GM12878 (cell line): Measurements from ENCODE around the gene LSM2. TPM values are rescaled to one million over a fixed set of nuclear protein-coding genes. Genes with fewer than 3 reads are reported as not detected.

ENCODE experiments used
- ATF7 ChIP-seq: fragments of 450-650 bp; IDR thresholded peaks from 2 replicates; pipeline ENCODE4 v1.6.1; 2016; ENCODE audit warnings: low read depth, mild to moderate bottlenecking
- CHD4 ChIP-seq: fragments of 200-600 bp; sonication (generic); IDR thresholded peaks from 2 replicates; pipeline ENCODE4 v1.6.1; 2016; ENCODE audit warnings: mild to moderate bottlenecking
- ESRRA ChIP-seq: IDR thresholded peaks from 2 replicates; pipeline ENCODE4 v1.6.1; 2012; ENCODE audit warnings: mild to moderate bottlenecking, low read length, improper control_type of control experiment
- FOXM1 ChIP-seq: IDR thresholded peaks from 2 replicates; pipeline ENCODE4 v1.6.1; 2012; ENCODE audit warnings: low read depth, mild to moderate bottlenecking, inconsistent platforms, low read length, moderate library complexity
- JUND ChIP-seq: IDR thresholded peaks from 2 replicates; pipeline ENCODE4 v1.6.1; 2012; ENCODE audit warnings: low read depth, mild to moderate bottlenecking, low read length, improper control_type of control experiment, moderate library complexity
- KLF5 ChIP-seq: fragments of 450-650 bp; IDR thresholded peaks from 2 replicates; pipeline ENCODE4 v1.6.1; 2014; ENCODE audit warnings: mild to moderate bottlenecking; ENCODE audit not compliant: partially characterized antibody
- MEF2A ChIP-seq: IDR thresholded peaks from 2 replicates; pipeline ENCODE4 v1.6.1; 2011; ENCODE audit warnings: low read depth, mild to moderate bottlenecking, low read length, moderate library complexity; ENCODE audit not compliant: insufficient read depth
- MTA2 ChIP-seq: fragments of 450-650 bp; IDR thresholded peaks from 2 replicates; pipeline ENCODE4 v1.6.1; 2016; ENCODE audit warnings: low read depth, mild to moderate bottlenecking, moderate library complexity
- NFYB ChIP-seq: IDR thresholded peaks from 2 replicates; pipeline ENCODE4 v1.6.1; 2011; ENCODE audit warnings: low read depth, mild to moderate bottlenecking, low read length, improper control_type of control experiment, moderate library complexity; ENCODE audit not compliant: insufficient read depth
- NR2C1 ChIP-seq: fragments of 450-650 bp; IDR thresholded peaks from 2 replicates; pipeline ENCODE4 v1.6.1; 2017; ENCODE audit warnings: antibody characterized with exemption, mild to moderate bottlenecking, moderate library complexity
- NR2F1 ChIP-seq: fragments of 450-650 bp; conservative IDR thresholded peaks from 2 replicates; pipeline ENCODE4 v1.6.1; 2017; ENCODE audit warnings: mild to moderate bottlenecking
- POLR2AphosphoS2 ChIP-seq: IDR thresholded peaks from 2 replicates; pipeline ENCODE4 v1.6.1; 2011; ENCODE audit warnings: low read depth, mild to moderate bottlenecking, low read length, improper control_type of control experiment, moderate library complexity
- SREBF1 ChIP-seq: IDR thresholded peaks from 2 replicates; pipeline ENCODE4 v1.6.1; 2012; ENCODE audit warnings: mild to moderate bottlenecking, low read length
- STAT3 ChIP-seq: IDR thresholded peaks from 2 replicates; pipeline ENCODE4 v1.6.1; 2011; ENCODE audit warnings: low read depth, low read length, improper control_type of control experiment
- TBL1XR1 ChIP-seq: IDR thresholded peaks from 2 replicates; pipeline ENCODE4 v1.6.1; 2012; ENCODE audit warnings: low read depth, low read length, improper control_type of control experiment
- TCF12 ChIP-seq: IDR thresholded peaks from 2 replicates; pipeline ENCODE4 v1.6.1; 2011; ENCODE audit warnings: low read depth, mild to moderate bottlenecking, low read length
- ZNF24 ChIP-seq: fragments of 450-650 bp; IDR thresholded peaks from 2 replicates; pipeline ENCODE4 v1.6.1; 2017; ENCODE audit warnings: antibody characterized with exemption, mild to moderate bottlenecking
- polyA plus RNA-seq, 11 experiments: library from polyadenylated mRNA; depleted of rRNA in 4 of 11; unstranded in 6 of 11; stranded (reverse) in 5 of 11; fragments of >200 nt; fragmentation: Nextera tagmentation in 4 of 11; fragmentation: Illumina TruSeq in 1 of 11; extraction: Ambion mirVana in 4 of 11; extraction: Trizol in 1 of 11; gene quantifications; 1 replicate in 1 of 11; 2 replicates in 10 of 11; pipeline versions ENCODE4 v1.2.1 to v1.2.3, GENCODE V29; 2011 to 2016; ENCODE audit warnings: inconsistent platforms in 2 of 11, missing spikeins in 2 of 11, low read depth in 1 of 11
- total RNA-seq, 4 experiments: library from RNA; depleted of rRNA in 3 of 4; stranded (reverse); fragments of >200 nt in 3 of 4; fragmentation: Illumina TruSeq in 1 of 4; extraction: Trizol in 1 of 4; gene quantifications; 2 replicates each; pipeline versions ENCODE4 v1.2.1 to v1.2.3, GENCODE V29; 2013 to 2021
- TF ChIP-seq, protein P1 (sequence below): fragments of 450-650 bp; IDR thresholded peaks from 2 replicates; pipeline ENCODE4 v1.6.1; 2017; ENCODE audit warnings: mild to moderate bottlenecking, low read depth, inconsistent platforms; ENCODE audit not compliant: poor library complexity, severe bottlenecking
- TF ChIP-seq, protein P2 (sequence below): fragments of 450-650 bp; IDR thresholded peaks from 2 replicates; pipeline ENCODE4 v1.6.1; 2016; ENCODE audit warnings: mild to moderate bottlenecking, moderate library complexity, borderline replicate concordance
- TF ChIP-seq, protein P3 (sequence below): IDR thresholded peaks from 2 replicates; pipeline ENCODE4 v1.6.1; 2011; ENCODE audit warnings: mild to moderate bottlenecking, low read depth, low read length, moderate library complexity; ENCODE audit not compliant: insufficient replicate concordance
- TF ChIP-seq, protein P4 (sequence below): fragments of 150-350 bp; IDR thresholded peaks from 2 replicates; pipeline ENCODE4 v1.6.1; 2014; ENCODE audit warnings: mild to moderate bottlenecking, low read depth, low read length
- TF ChIP-seq, protein P5 (sequence below): IDR thresholded peaks from 2 replicates; pipeline ENCODE4 v1.6.1; 2011; ENCODE audit warnings: borderline replicate concordance, low read depth, mild to moderate bottlenecking, moderate library complexity, low read length; ENCODE audit not compliant: insufficient read depth, poor library complexity, severe bottlenecking

LSM2 gene
- total and polyA plus RNA-seq, 10 of the 15 experiments (the other 5 are each of a cell fraction or from before 2014, with no cell fraction given): 99.1 to 276 (median 153) TPM

DNA sequence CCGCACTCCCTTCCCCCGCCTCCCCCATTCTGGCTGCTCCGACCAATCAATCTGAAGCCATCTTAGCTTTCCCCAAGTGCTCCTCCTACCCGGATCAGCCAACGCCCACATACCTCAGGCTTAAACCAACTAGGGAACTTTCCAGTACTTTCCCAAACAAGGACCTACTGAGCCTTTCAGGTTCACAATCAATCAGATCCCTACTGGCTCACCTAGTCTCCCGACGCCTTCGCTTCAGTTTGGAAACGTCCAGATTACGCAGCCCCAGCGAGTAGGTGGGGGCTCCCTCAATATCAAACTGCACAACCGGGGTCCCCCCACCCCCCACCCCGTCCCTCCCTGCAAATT, 7.9 kb upstream of the LSM2 start (continued):
- TF ChIP-seq FOXM1 (no peak), JUND (no peak), KLF5 (no peak), SREBF1 (no peak), TBL1XR1 (no peak), ZNF24 (no peak), NR2F1 (peak; percentile 30; the same call in 1 of the 2 replicates), MTA2 (peak; percentile 43; the same call in 1 of the 2 replicates), NR2C1 (no peak), NFYB (0 out of 2 replicates have a peak, but pooled peaks have one; percentile 12), ATF7 (peak; percentile 29; the same call in 1 of the 2 replicates), POLR2AphosphoS2 (no peak), ESRRA (no peak), STAT3 (no peak), MEF2A (no peak), TCF12 (no peak), CHD4 (no peak)
- TF ChIP-seq, protein P1, sequence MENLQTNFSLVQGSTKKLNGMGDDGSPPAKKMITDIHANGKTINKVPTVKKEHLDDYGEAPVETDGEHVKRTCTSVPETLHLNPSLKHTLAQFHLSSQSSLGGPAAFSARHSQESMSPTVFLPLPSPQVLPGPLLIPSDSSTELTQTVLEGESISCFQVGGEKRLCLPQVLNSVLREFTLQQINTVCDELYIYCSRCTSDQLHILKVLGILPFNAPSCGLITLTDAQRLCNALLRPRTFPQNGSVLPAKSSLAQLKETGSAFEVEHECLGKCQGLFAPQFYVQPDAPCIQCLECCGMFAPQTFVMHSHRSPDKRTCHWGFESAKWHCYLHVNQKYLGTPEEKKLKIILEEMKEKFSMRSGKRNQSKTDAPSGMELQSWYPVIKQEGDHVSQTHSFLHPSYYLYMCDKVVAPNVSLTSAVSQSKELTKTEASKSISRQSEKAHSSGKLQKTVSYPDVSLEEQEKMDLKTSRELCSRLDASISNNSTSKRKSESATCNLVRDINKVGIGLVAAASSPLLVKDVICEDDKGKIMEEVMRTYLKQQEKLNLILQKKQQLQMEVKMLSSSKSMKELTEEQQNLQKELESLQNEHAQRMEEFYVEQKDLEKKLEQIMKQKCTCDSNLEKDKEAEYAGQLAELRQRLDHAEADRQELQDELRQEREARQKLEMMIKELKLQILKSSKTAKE: peak; percentile 21
- TF ChIP-seq, protein P2, sequence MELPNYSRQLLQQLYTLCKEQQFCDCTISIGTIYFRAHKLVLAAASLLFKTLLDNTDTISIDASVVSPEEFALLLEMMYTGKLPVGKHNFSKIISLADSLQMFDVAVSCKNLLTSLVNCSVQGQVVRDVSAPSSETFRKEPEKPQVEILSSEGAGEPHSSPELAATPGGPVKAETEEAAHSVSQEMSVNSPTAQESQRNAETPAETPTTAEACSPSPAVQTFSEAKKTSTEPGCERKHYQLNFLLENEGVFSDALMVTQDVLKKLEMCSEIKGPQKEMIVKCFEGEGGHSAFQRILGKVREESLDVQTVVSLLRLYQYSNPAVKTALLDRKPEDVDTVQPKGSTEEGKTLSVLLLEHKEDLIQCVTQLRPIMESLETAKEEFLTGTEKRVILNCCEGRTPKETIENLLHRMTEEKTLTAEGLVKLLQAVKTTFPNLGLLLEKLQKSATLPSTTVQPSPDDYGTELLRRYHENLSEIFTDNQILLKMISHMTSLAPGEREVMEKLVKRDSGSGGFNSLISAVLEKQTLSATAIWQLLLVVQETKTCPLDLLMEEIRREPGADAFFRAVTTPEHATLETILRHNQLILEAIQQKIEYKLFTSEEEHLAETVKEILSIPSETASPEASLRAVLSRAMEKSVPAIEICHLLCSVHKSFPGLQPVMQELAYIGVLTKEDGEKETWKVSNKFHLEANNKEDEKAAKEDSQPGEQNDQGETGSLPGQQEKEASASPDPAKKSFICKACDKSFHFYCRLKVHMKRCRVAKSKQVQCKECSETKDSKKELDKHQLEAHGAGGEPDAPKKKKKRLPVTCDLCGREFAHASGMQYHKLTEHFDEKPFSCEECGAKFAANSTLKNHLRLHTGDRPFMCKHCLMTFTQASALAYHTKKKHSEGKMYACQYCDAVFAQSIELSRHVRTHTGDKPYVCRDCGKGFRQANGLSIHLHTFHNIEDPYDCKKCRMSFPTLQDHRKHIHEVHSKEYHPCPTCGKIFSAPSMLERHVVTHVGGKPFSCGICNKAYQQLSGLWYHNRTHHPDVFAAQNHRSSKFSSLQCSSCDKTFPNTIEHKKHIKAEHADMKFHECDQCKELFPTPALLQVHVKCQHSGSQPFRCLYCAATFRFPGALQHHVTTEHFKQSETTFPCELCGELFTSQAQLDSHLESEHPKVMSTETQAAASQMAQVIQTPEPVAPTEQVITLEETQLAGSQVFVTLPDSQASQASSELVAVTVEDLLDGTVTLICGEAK: no peak
- TF ChIP-seq, protein P3, sequence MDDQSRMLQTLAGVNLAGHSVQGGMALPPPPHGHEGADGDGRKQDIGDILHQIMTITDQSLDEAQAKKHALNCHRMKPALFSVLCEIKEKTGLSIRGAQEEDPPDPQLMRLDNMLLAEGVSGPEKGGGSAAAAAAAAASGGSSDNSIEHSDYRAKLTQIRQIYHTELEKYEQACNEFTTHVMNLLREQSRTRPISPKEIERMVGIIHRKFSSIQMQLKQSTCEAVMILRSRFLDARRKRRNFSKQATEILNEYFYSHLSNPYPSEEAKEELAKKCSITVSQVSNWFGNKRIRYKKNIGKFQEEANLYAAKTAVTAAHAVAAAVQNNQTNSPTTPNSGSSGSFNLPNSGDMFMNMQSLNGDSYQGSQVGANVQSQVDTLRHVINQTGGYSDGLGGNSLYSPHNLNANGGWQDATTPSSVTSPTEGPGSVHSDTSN: peak; percentile 38
- TF ChIP-seq, protein P4, sequence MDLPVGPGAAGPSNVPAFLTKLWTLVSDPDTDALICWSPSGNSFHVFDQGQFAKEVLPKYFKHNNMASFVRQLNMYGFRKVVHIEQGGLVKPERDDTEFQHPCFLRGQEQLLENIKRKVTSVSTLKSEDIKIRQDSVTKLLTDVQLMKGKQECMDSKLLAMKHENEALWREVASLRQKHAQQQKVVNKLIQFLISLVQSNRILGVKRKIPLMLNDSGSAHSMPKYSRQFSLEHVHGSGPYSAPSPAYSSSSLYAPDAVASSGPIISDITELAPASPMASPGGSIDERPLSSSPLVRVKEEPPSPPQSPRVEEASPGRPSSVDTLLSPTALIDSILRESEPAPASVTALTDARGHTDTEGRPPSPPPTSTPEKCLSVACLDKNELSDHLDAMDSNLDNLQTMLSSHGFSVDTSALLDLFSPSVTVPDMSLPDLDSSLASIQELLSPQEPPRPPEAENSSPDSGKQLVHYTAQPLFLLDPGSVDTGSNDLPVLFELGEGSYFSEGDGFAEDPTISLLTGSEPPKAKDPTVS: peak; percentile 92
- TF ChIP-seq, protein P5, sequence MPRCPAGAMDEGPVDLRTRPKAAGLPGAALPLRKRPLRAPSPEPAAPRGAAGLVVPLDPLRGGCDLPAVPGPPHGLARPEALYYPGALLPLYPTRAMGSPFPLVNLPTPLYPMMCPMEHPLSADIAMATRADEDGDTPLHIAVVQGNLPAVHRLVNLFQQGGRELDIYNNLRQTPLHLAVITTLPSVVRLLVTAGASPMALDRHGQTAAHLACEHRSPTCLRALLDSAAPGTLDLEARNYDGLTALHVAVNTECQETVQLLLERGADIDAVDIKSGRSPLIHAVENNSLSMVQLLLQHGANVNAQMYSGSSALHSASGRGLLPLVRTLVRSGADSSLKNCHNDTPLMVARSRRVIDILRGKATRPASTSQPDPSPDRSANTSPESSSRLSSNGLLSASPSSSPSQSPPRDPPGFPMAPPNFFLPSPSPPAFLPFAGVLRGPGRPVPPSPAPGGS: no peak
